Brain microvascular endothelial cell (primary cell): Measurements from ENCODE around the gene TRAPPC6A.
A peak's percentile ranks its signal among the peaks of the same experiment; 100 is the strongest.

Source experiments
- DNase-seq: peaks from one replicate; pipeline ENCODE4 v3.0.0-alpha.2; 2020
- H3K27ac ChIP-seq: fragments of 250-450 bp; sonication (Bioruptor Pico); 2 replicates; pipeline ENCODE4 v1.5.1; 2020; ENCODE audit warnings: mild to moderate bottlenecking, moderate library complexity
- H3K27me3 ChIP-seq: fragments of 250-450 bp; sonication (Bioruptor Pico); replicated peaks from 2 replicates; pipeline ENCODE4 v1.5.1; 2020; ENCODE audit warnings: mild to moderate bottlenecking
- H3K36me3 ChIP-seq: fragments of 250-450 bp; sonication (Bioruptor Pico); replicated peaks from 2 replicates; pipeline ENCODE4 v1.5.1; 2020; ENCODE audit warnings: mild to moderate bottlenecking
- H3K4me3 ChIP-seq: 2 replicates; pipeline ENCODE4 v1.5.1; 2011; ENCODE audit warnings: low read depth, mild to moderate bottlenecking, control low read depth, low read length, moderate library complexity
- CTCF ChIP-seq: IDR thresholded peaks from 2 replicates; pipeline ENCODE4 v1.5.1; 2011; ENCODE audit warnings: low read depth, mild to moderate bottlenecking, moderate library complexity, low read length, control low read depth, inconsistent platforms; ENCODE audit errors: missing control alignments
- in situ Hi-C: cut with HindIII; loops from 2 replicates; pipeline ENCODE4 v1.10.0; 2017; ENCODE audit warnings: low sequenced_read_pairs, low pct_ligation_motif_present

The TRAPPC6A gene

DNA sequence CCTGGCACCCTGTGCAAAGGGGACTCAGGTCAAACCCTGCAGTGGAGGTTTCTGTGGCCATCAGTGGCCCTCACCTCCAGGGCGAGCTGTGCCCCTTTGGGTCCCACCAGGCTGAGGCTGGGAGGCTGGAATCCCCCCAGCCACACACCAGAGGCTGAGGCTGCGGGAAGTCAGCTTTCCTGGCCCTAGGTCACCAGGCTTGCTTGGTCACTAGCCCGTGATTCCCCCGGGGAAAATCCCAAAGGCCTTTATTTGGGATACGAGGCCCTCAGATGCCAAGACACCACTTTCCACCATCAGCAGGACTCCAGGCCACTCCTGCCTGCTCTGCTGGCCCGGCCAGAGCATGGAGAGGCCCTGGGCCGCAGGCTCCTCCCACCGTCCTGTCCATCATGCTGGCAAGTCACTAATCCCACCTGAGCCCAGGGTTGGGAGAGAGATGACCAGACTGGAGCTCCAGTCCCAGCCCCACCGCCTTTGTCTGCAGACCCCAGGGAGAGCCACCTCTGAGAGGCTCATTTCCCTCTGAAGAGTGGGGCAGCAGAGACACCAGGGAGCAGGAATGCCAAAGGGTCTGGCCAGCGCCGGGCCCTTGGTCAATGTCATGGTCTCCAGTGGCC lies 21.9 kb downstream of the TRAPPC6A start:
- no peak overlapping the region for H3K27ac ChIP-seq
- in situ Hi-C loops = no loop called here
- no peaks in the 10 kb centered on the region for H3K36me3 ChIP-seq
- no peak for TF ChIP-seq CTCF
- H3K27me3 ChIP-seq = peaks cover 10% of the 10 kb centered on the region
- no peak for DNase-seq
- H3K4me3 ChIP-seq = no peak overlapping the region

DNA sequence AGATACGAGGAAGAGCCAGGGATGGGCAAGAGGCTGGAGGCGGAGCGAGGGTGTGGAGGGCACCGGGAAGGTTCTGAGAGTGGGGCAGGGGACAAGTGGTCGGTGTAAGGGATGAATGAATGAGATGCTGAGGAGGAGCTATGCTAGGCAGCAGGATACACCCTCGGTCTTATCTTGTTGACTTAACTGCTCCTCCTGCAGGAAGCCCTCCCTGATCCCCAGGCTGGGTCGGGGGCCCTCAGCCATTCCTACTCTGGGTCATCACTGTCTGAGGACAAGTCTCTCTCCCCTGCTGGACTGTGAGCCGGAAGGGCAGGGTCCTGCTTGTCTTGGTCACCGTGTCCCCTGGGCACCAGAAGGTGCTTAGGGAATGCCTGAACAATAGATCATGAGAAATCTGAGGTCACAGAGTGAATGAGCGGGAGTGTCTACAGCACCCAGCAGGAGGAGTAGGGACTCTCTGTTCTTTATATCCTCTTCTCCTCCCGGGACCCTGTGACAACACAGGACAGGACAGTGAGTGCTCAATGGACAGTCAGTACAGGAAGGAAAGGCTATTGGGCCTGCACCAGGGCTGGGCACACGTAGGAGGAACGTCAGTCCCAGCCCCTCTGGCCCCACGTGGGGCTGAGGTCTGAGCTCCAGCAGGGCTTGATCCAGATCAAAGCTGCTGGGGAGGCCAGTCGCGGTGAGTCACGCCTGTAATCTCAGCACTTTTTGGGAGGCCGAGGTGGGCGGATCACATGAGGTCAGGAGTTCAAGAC lies 23.8 kb downstream of the TRAPPC6A start:
- TF ChIP-seq CTCF = peak; percentile 17
- Histone ChIP-seq H3K36me3 (no peaks in the 10 kb centered on the region), H3K4me3 (no peak overlapping the region), H3K27ac (no peak overlapping the region), H3K27me3 (peaks cover 10% of the 10 kb centered on the region)
- in situ Hi-C loops = no loop called here
- peak; percentile 86 for DNase-seq

DNA sequence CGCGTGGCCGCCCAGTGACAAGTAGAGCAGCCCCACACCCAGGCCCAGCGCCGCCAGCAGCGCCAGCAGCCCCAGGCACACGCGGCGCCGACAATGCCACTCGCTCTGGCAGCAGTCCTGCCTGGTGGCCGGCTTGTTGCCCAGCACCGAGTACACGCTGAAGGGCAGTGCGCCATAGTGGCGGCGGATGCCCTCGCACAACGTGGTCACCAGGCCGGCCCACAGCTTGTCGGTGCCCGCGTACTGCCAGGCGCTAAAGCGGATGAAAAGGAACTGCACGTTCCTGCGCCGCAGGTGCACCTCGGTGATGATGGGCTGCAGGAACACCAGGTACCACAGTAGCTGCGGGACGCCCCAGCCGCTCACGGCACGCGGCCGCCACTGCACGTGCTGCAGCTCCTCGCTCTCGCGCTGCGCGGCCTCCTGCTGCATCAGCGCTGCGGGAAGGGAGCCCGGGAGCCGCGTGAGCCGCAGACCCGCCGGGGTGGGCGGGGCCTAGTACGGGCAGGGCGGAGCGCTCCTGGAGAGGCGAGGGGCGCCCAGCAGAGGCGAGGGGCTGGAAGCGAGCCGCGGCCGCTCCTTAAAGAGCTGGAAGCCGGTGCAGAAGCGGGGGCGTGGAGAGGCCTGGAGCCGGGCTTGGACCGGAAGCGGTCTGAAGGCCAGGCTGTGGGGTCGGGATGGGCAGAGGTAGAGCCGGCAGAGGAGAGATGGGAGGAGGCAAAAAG lies 24.5 kb downstream of the TRAPPC6A start:
- in situ Hi-C loops = no loop called here
- Histone ChIP-seq H3K27ac (no peak overlapping the region), H3K27me3 (peaks cover 10% of the 10 kb centered on the region), H3K4me3 (peak overlapping the region; percentile 12), H3K36me3 (no peaks in the 10 kb centered on the region)
- no peak for DNase-seq
- TF ChIP-seq CTCF = no peak

- peaks cover 10% of the 10 kb centered on the region for H3K27me3 ChIP-seq
- DNase-seq = no peak
- H3K36me3 ChIP-seq = no peaks in the 10 kb centered on the region
- no peak overlapping the region for H3K4me3 ChIP-seq
- TF ChIP-seq CTCF = no peak
- in situ Hi-C loops = no loop called here
- no peak overlapping the region for H3K27ac ChIP-seq
Measured at GRCh38 chr19:45152504-45153338, 25.3 kb downstream of the TRAPPC6A start.

DNA sequence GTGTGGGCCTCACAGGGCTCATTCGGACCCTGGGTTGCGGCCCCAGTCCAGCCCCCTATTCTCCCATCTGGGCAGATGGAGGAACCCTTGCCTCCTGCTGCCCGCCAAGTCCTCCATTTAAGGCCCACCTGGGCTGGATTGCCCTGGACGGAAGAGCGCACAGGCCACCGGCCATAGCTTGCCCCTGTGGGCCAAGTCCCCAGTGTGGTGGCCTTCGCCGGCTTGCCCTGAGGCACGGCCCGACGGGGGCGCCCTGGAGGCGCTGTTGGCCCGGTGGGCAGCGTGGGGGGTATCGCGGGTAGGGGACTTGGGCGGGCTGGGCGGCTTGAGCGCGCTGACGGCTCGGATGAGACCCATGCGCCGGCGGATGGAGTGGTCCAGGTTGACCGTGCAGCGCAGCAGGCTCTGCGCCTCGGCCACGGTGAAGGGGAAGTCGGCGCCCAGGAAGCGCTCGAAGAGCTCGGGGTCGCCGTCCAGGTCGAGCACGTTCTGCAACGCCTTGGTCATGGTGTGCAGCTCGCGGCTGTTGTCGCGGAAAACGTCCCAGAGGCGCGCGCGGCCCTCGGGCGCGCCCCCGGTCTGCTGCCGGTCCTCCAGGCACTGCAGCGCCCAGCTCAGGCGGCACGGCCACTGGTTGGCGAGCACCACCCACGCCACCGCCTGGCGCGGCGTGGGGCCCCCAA lies 26.1 kb downstream of the TRAPPC6A start:
- in situ Hi-C loops = no loop called here
- peaks cover 10% of the 10 kb centered on the region for H3K27me3 ChIP-seq
- no peak overlapping the region for H3K4me3 ChIP-seq
- no peak for TF ChIP-seq CTCF
- no peaks in the 10 kb centered on the region for H3K36me3 ChIP-seq
- DNase-seq = no peak
- H3K27ac ChIP-seq = no peak overlapping the region
